ENCODE results near the gene CD6. TPM values are rescaled to one million over a fixed set of nuclear protein-coding genes. Genes with fewer than 3 reads are reported as not detected.

The CD6 gene
- total and polyA plus RNA-seq, 7 donors, result under 0.01 to 14.1 (median 0.98) TPM; not detected in 1

GRCh38 chr11:61011950-61012736, 40.7 kb downstream of the CD6 start:
- Histone ChIP-seq H3K9me3 (no peaks in the 10 kb centered on the region), H3K27me3 (peaks cover 7 to 19% (median 17%) of the 10 kb centered on the region in 3 donors), H3K4me3 (no peak overlapping the region), H3K27ac (no peak overlapping the region), H3K36me3 (no peaks in the 10 kb centered on the region), H3K4me1 (peaks cover 0 to 16% (median 12%) of the 10 kb centered on the region in 4 donors)
- DNase-seq, result no peak
- 49 to 57% methylated on average over 12 of the region's 12 CpGs for WGBS, 2 donors
- intact Hi-C loops (cut with DNase I), result no loop called here
- no peak for TF ChIP-seq CTCF (IDR thresholded peaks at IDR 0.05)
- TF ChIP-seq POLR2A (IDR thresholded peaks at IDR 0.05), result no peak
- TF ChIP-seq POLR2AphosphoS5 (IDR thresholded peaks at IDR 0.05), result no peak
- no peak for TF ChIP-seq EP300 (IDR thresholded peaks at IDR 0.05)

GRCh38 chr11:61012737-61013215, 41.3 kb downstream of the CD6 start:
- Histone ChIP-seq H3K27ac (no peak overlapping the region), H3K36me3 (no peaks in the 10 kb centered on the region), H3K4me1 (peaks cover 0 to 9% (median 6%) of the 10 kb centered on the region in 4 donors), H3K27me3 (peaks cover under 1 to 12% (median 11%) of the 10 kb centered on the region in 3 donors), H3K4me3 (no peak overlapping the region), H3K9me3 (no peaks in the 10 kb centered on the region)
- intact Hi-C loops (cut with DNase I), result no loop called here
- no peak for TF ChIP-seq EP300 (IDR thresholded peaks at IDR 0.05)
- no peak for TF ChIP-seq POLR2AphosphoS5 (IDR thresholded peaks at IDR 0.05)
- TF ChIP-seq POLR2A (IDR thresholded peaks at IDR 0.05), result no peak
- TF ChIP-seq CTCF (IDR thresholded peaks at IDR 0.05), result no peak
- no peak for DNase-seq
- 91 to 92% methylated on average over 6 of the region's 6 CpGs for WGBS, 2 donors

GRCh38 chr11:61018059-61018458, 46.6 kb downstream of the CD6 start:
- TF ChIP-seq CTCF (IDR thresholded peaks at IDR 0.05) (no peak), EP300 (IDR thresholded peaks at IDR 0.05) (no peak), POLR2AphosphoS5 (IDR thresholded peaks at IDR 0.05) (no peak), POLR2A (IDR thresholded peaks at IDR 0.05) (no peak)
- peaks cover 0 to 24% (median 4%) of the 10 kb centered on the region in 3 donors for H3K27me3 ChIP-seq
- no peaks in the 10 kb centered on the region for H3K4me1 ChIP-seq
- no peak overlapping the region for H3K4me3 ChIP-seq
- H3K27ac ChIP-seq, result no peak overlapping the region
- WGBS, 2 donors, result 83 to 88% methylated on average over 7 of the region's 7 CpGs
- H3K36me3 ChIP-seq, result no peaks in the 10 kb centered on the region
- no peak for DNase-seq
- intact Hi-C loops (cut with DNase I), result no loop called here
- H3K9me3 ChIP-seq, result no peaks in the 10 kb centered on the region

GRCh38 chr11:61019037-61019831, 47.8 kb downstream of the CD6 start:
- H3K4me3 ChIP-seq, result no peak overlapping the region
- TF ChIP-seq CTCF (IDR thresholded peaks at IDR 0.05) (no peak), EP300 (IDR thresholded peaks at IDR 0.05) (no peak), POLR2A (IDR thresholded peaks at IDR 0.05) (no peak), POLR2AphosphoS5 (IDR thresholded peaks at IDR 0.05) (no peak)
- no peak for DNase-seq
- no peaks in the 10 kb centered on the region for H3K4me1 ChIP-seq
- WGBS, 2 donors, result 88 to 90% methylated on average over 19 of the region's 19 CpGs
- no peaks in the 10 kb centered on the region for H3K9me3 ChIP-seq
- H3K27me3 ChIP-seq, result peaks cover 0 to 24% (median 4%) of the 10 kb centered on the region in 3 donors
- intact Hi-C loops (cut with DNase I), result no loop called here
- no peak overlapping the region for H3K27ac ChIP-seq
- H3K36me3 ChIP-seq, result no peaks in the 10 kb centered on the region
